HG02884 (cell line): ENCODE measurements around the gene KIAA2012.
A peak's percentile ranks its signal among the peaks of the same experiment; 100 is the strongest.

Experiments used
- ATAC-seq: cut with Tn5 transposase; IDR thresholded peaks from one replicate; pipeline ENCODE4 v1.9.1; 2021; ENCODE audit warnings: mild to moderate bottlenecking, moderate library complexity; ENCODE audit not compliant: unreplicated experiment

Gene KIAA2012

GRCh38 chr2:202147775-202148174 is 74.7 kb downstream of the KIAA2012 start:
- no peak for ATAC-seq

GRCh38 chr2:202148515-202149154 is 75.6 kb downstream of the KIAA2012 start:
- no peak for ATAC-seq

DNA sequence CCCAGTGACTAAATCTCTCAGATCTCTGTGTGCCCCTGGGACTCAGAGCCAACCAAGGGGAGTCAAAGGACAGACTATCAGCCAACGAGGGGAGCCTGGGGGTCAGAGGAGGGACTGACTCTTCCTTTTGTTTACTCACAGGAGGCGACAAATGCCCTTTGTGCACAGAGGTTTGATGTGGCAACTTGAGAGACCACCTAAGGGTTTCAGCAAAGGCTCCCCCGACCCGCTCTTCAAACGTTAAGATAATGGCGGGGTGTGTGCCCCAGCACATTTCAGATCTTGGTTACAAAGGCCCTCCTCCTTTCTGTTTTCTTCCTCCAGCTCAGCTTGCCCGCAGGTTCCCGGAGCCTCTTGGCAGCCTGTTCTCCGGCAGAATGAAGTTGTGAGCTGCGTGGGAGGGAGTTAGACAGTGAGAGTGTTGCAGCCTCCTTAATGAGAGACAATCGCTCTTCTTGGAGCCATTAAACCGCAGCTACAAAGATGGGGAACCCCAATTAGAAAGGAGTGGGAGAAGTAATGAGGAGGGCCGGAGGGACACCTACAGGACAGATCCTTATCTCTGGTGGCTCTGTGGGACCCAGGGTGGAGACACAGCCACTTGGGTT is 76.2 kb downstream of the KIAA2012 start:
- ATAC-seq, result no peak

- ATAC-seq, result no peak
Observed at GRCh38 chr2:202149936-202150335, 76.9 kb downstream of the KIAA2012 start.

DNA sequence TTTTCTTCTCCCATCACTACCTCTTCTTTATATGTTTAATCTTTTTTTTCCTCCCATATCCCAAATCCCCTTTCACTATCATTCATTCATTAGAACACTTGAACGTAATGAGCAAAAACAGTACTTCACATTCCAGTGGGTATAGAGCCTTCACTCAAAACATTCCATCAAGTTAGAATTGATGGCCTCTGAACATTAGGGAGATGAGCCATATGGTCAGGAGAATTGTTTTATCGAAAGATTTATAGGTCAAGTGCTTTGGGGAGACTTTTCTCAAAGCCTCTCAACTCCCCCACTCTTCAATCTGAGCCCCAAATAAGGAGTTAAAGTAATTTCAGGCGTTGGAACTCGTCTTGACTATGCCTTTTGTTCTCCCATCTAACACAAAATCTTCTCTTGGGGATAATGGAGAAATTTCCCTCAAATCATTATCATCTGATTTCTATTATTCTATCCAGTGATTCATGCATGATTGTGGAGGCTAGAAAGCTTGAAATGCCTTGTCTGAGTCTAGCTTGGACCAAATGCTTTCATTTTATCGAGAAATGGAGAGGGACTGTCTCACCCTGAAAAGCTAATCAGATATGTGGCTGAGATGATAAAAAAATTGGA is 79.2 kb downstream of the KIAA2012 start:
- no peak for ATAC-seq

- no peak for ATAC-seq
Observed at GRCh38 chr2:202154613-202155012, 81.6 kb downstream of the KIAA2012 start.

- no peak for ATAC-seq
Observed at GRCh38 chr2:202157211-202157990, 84.3 kb downstream of the KIAA2012 start.

DNA sequence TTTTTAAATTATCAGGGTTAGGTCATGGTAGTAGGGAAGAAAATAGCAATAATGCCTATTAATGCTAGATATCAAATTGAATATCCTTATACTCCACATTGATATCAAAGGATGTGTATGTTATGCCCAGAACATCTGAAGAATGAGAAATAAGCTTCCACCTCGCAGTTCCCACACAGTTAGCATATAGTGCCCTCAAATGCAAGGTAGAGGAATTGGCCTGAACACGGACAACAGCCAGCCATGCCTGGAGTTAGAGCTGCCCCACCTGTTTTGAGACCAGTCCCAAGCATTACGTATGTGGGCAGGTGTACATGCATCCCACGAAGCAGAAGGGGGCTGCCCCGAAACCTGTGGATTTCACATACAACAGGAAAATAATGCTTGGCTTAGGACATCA is 85.7 kb downstream of the KIAA2012 start:
- no peak for ATAC-seq

DNA sequence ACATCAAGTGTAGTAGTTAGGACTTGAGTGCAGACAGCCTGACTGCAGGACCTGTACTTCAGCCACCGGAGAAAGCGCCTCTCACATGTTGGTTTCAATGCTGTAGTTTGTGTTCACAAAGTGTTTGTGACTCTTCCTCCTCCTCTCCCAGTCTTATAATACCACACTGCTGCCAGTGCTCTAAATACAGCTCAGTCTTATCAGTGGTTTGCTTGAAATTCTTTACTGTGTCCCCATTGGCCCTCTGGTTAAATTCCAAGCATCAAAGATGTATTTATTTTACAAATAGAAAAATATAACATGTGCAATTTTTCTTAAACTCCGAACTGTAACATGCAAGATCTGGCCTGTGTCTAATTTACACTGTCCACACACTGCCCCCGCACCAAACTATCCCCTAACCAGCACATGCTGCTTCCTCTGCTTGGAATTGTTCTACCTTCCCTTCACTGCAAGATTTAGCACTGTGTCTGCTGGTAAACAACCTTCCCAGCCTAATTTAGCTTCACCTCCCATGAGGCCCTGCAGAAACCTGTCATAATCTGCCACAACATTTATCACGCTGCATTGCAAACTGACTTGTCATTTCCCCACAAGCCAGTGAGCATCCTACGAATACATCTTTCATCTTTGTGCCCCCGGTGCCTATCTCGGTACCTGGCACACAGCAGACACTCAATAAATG is 88.2 kb downstream of the KIAA2012 start:
- no peak for ATAC-seq

GRCh38 chr2:202164411-202164810 is 91.4 kb downstream of the KIAA2012 start:
- no peak for ATAC-seq

DNA sequence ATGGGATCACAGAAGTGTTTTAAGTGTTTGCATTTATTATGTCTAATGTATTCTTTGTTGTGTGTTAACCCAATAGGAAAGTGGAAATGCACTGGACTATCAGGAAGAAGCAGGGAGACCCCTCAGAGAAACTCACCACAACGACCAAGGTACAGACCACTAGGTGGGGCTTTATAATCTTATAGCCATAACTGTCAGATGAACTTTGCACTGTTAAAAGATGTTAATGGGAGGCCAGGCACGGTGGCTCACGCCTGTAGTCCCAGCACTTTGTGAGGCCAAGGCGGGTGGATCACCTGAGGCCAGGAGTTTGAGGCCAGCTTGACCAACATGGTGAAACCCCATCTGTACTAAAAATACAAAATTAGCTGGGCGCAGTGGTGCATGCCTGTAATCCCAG is 92.2 kb downstream of the KIAA2012 start:
- no peak for ATAC-seq

DNA sequence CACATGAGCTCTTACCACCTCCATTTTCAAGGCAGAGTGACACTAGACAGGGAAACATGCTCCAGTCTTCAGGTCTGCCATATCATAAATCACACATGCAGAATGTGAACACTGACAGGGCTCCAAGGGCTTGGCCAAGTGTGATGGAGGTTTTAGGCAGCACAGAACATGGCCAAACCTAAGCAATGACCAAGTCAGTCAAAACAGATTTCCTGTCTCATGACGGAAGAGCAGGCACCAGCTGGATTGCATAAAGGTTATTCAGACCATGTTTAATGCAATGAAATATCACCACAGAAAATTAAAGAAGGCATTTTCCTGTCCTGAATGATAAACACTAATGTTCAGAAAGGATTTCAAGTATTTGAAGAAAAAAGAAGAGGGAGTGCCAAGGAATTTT is 92.9 kb downstream of the KIAA2012 start:
- ATAC-seq, result no peak

DNA sequence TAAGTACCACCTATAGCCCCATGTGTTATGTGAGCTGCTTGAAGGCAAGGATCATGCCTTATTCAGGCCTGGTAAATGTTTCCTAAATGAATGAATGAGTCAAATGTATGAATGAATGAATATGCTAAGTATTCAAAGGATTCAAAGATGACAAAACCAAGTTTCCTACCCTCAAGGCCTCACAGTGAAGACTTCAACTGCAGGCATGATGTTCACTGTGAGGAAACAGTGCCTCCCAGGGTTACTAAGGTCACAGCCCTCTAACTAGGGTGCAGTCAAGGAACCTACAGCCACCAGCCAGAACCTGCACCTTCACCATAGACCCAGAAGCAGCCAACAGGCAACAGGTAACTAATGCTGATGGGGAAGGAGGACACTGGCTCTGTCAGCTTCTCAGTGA is 96.1 kb downstream of the KIAA2012 start:
- ATAC-seq, result no peak

- no peak for ATAC-seq
Observed at GRCh38 chr2:202169832-202170424, 96.9 kb downstream of the KIAA2012 start.

DNA sequence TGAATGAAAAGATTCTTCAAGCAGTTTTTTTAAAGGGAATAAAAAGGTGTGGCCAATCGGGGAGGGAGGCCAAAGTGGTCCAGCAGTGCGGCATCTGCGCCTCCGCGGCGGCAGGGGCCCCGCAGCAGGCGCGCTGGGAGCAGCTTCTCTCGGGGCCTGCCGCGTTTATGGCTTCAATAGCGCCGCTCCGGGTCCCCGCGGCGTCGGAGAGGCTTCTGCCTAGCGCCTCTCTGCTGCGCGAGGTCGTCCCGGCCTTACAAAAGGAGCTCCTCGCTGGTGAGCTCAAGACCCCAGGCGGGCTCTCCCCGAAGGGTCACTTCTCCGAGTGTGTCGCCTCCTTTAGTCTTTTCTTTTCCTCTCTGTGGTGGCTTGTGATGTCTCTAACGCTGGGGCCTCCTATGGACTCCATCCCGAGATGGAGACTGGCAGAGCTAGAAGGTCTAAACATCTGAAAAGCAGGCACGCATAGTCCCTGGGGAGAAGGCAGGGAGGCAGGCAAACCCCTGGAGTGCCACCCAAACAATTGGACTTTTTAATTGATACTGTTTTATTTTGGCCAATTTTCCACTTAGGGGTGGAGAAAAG is 98.3 kb downstream of the KIAA2012 start:
- no peak for ATAC-seq

DNA sequence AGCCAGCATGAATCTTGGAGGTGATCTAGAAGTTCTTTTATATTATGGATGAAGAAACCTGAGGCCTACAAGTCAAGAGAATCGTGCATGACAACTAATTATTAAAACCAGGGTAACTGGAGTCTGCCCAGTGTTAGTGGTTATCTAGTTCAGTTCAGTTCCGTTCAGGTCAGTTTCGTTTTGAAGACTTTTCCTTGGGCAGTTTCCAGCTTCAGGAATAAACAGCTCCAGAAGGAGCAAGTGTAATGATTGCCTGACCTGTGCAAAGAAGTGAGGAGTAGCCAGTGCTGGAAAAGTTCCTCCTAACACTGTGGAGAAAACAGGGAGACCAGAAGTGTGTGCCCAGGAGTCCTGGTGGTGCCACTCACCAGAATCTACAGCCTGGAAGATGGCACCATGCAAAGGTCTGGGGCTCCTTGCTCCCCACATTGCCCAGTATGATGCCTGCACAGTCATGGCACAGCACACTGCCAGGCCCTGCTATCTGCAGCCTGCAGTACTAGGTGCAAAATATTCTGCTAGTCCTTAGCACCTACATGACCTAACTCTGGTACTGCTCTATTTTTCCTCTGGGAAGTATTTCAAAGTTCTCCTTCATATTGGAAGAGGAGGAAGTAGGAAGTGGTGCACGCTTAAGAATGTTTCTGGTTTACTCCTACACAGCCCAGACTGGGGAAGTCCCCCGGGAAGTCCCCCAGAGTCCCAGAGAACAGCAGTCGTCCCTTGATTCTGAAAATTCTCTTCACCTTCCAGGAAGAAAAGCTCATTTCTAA is 99.6 kb downstream of the KIAA2012 start:
- ATAC-seq, result peak; percentile 73

DNA sequence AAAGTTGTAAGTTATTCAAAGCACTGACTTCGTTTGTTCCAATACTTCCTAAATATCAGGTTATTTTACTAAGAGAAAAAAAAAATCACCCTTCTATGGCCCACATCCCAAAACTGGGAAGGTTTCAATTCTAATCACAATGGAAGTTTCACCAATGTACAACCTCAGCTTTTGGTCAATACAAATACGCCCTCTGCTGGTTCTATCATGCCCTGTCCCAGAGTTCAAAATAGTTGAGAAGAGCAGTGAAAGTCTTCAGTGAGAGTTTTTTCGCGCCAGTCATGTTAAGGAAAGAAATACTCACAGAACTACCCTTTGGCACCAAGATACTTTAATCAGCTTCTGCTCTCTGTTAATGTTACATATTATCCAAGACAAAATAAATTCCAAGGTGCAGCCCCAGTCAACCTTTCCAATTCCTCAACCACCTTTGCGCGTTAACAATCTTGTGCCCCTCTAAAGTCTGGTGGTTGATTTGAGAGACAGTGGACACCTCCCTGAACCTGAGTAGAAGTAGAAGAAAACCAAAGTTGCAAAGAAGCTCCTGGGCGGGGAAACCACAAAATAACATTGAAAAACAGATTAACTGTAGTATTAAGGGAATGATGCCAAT is 105.4 kb downstream of the KIAA2012 start:
- ATAC-seq, result no peak

GRCh38 chr2:202184557-202184956 is 111.5 kb downstream of the KIAA2012 start:
- no peak for ATAC-seq

DNA sequence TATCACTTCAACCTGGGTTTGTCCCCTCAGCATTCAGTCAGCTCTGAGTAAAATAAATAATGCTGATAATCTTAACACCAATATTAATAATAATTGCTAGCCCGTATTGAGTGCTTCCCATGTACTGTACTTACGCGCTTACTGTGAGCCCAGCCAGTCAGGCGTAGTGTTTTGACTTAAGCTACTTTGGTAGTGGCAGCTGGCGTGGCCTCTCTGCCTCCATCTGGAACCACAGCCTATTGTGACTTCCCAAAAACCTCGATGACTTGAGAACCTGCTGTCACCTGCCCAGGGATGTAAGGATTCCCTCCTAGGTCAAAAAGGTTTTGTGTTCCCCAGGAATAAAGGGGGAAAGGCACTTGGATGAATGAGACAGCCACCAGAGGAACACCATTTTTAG is 112.1 kb downstream of the KIAA2012 start:
- ATAC-seq, result no peak
